Caki2 (cell line): ENCODE results near the gene RNF41. TPM values are rescaled to one million over a fixed set of nuclear protein-coding genes. Genes with fewer than 3 reads are reported as not detected.
"Not testable (repeated sequence)": the region's sequence is repeated elsewhere in the genome, so short reads cannot be mapped to it uniquely, and the experiment has no call there.

Experiments used
- DNase-seq: peaks from one replicate; pipeline ENCODE4 v3.0.0-alpha.2; 2015; ENCODE audit warnings: low read depth
- in situ Hi-C: cut with HindIII; loops from 2 replicates; pipeline ENCODE4 v1.10.0; 2016; ENCODE audit warnings: low sequenced_read_pairs, low pct_unique_long_range_greater_than_20kb, mixed read lengths
- total RNA-seq: library from RNA; depleted of rRNA; stranded (reverse); fragments of >200 nt; shearing (Covaris generic); gene quantifications from 2 replicates; pipeline ENCODE4 v1.2.3, GENCODE V29; 2014; ENCODE audit warnings: low replicate concordance

The RNF41 gene
- total RNA-seq, 1 experiment from 2014 or later = 83.0 TPM

- DNase-seq = no peak
- in situ Hi-C loops = no loop called here
Measured at GRCh38 chr12:56222531-56222895, 791 bp upstream of the RNF41 start.

GRCh38 chr12:56221232-56221756 lies 428 bp downstream of the RNF41 start:
- in situ Hi-C loops = no loop called here
- peak; percentile 45 for DNase-seq

GRCh38 chr12:56220611-56221231 lies 1.0 kb downstream of the RNF41 start:
- no peak for DNase-seq
- in situ Hi-C loops = no loop called here

- DNase-seq = no peak
- in situ Hi-C loops = no loop called here
Measured at GRCh38 chr12:56219840-56220239, 1.9 kb downstream of the RNF41 start.

- DNase-seq = no peak
Measured at GRCh38 chr12:56216461-56216860, 5.3 kb downstream of the RNF41 start.

GRCh38 chr12:56213878-56214277 lies 7.8 kb downstream of the RNF41 start:
- in situ Hi-C loops = no loop called here
- no peak for DNase-seq

More at GRCh38 chr12:56216461-56216860, 5.3 kb downstream of the RNF41 start:
- in situ Hi-C loops = no loop called here

- no peak for DNase-seq
- in situ Hi-C loops = no loop called here
Measured at GRCh38 chr12:56212361-56212760, 9.4 kb downstream of the RNF41 start.

- DNase-seq = no peak
- in situ Hi-C loops = no loop called here
Measured at GRCh38 chr12:56208006-56208405, 13.7 kb downstream of the RNF41 start.

GRCh38 chr12:56206452-56207166 lies 15.1 kb downstream of the RNF41 start:
- in situ Hi-C loops = no loop called here
- peak; percentile 36 for DNase-seq

GRCh38 chr12:56205445-56205844 lies 16.3 kb downstream of the RNF41 start:
- in situ Hi-C loops = no loop called here
- DNase-seq = no peak

GRCh38 chr12:56204275-56204674 lies 17.4 kb downstream of the RNF41 start:
- no peak for DNase-seq
- in situ Hi-C loops = no loop called here

- in situ Hi-C loops = no loop called here
- no peak for DNase-seq
Measured at GRCh38 chr12:56202838-56203237, 18.9 kb downstream of the RNF41 start.

GRCh38 chr12:56202366-56202765 lies 19.4 kb downstream of the RNF41 start:
- DNase-seq = no peak
- in situ Hi-C loops = no loop called here

- DNase-seq = no peak
- in situ Hi-C loops = no loop called here
Measured at GRCh38 chr12:56198836-56199235, 22.9 kb downstream of the RNF41 start.

- in situ Hi-C loops = no loop called here
- DNase-seq = no peak
Measured at GRCh38 chr12:56197921-56198635, 23.6 kb downstream of the RNF41 start.

GRCh38 chr12:56196818-56197550 lies 24.7 kb downstream of the RNF41 start:
- in situ Hi-C loops, DNase-seq: not testable (repeated sequence)

GRCh38 chr12:56193025-56193578 lies 28.6 kb downstream of the RNF41 start:
- in situ Hi-C loops = no loop called here

GRCh38 chr12:56192582-56192981 lies 29.1 kb downstream of the RNF41 start:
- in situ Hi-C loops = no loop called here

More at GRCh38 chr12:56193025-56193578, 28.6 kb downstream of the RNF41 start:
- peak; percentile 79 for DNase-seq

More at GRCh38 chr12:56192582-56192981, 29.1 kb downstream of the RNF41 start:
- no peak for DNase-seq
